HepG2 (cell line): ENCODE data around the gene AHCY. TPM values are rescaled to one million over a fixed set of nuclear protein-coding genes. Genes with fewer than 3 reads are reported as not detected.
A peak's percentile ranks its signal among the peaks of the same experiment; 100 is the strongest.

Experiments
- BHLHE40 ChIP-seq: IDR thresholded peaks from 2 replicates; pipeline ENCODE4 v1.6.1; 2011; ENCODE audit warnings: low read length, improper control_type of control experiment
- CCAR2 ChIP-seq: fragments of 200-400 bp; formaldehyde crosslinking; optimal IDR thresholded peaks from 2 replicates; pipeline ENCODE3; 2018; ENCODE audit warnings: low read depth, mild to moderate bottlenecking, low read length, moderate library complexity
- ETV6 ChIP-seq: sonication (generic); formaldehyde crosslinking; conservative IDR thresholded peaks from 2 replicates; pipeline ENCODE4 v1.4.0; 2020; ENCODE audit warnings: missing genetic modification reagents
- FUBP1 ChIP-seq: sonication (generic); formaldehyde crosslinking; IDR thresholded peaks from 2 replicates; pipeline ENCODE4 v1.5.1; 2020; ENCODE audit warnings: missing genetic modification reagents, mild to moderate bottlenecking, borderline replicate concordance
- GATAD2A ChIP-seq: IDR thresholded peaks from 2 replicates; pipeline ENCODE4 v1.6.1; 2016
- HDAC6 ChIP-seq: fragments of 200-600 bp; sonication (generic); IDR thresholded peaks from 2 replicates; pipeline ENCODE4 v1.7.0; 2017; ENCODE audit warnings: mild to moderate bottlenecking, antibody characterized with exemption, low read length, low read depth
- HES4 ChIP-seq: sonication (generic); formaldehyde crosslinking; IDR thresholded peaks from 2 replicates; pipeline ENCODE4 v1.9.0; 2021; ENCODE audit warnings: mild to moderate bottlenecking, missing genetic modification reagents, borderline replicate concordance
- HINFP ChIP-seq: sonication (generic); formaldehyde crosslinking; IDR thresholded peaks from 2 replicates; pipeline ENCODE4 v1.4.0; 2020; ENCODE audit warnings: low read depth, mild to moderate bottlenecking, missing genetic modification reagents
- JDP2 ChIP-seq: sonication (generic); formaldehyde crosslinking; IDR thresholded peaks from 2 replicates; pipeline ENCODE4 v1.8.1; 2022; ENCODE audit warnings: missing genetic modification reagents, borderline replicate concordance
- MIXL1 ChIP-seq: IDR thresholded peaks from 2 replicates; pipeline ENCODE4 v1.6.1; 2016
- MYC ChIP-seq: sonication (generic); formaldehyde crosslinking; IDR thresholded peaks from 2 replicates; pipeline ENCODE4 v1.9.0; 2021; ENCODE audit warnings: missing genetic modification reagents, borderline replicate concordance
- PAWR ChIP-seq: sonication (generic); formaldehyde crosslinking; IDR thresholded peaks from 2 replicates; pipeline ENCODE4 v1.4.0; 2020; ENCODE audit warnings: missing genetic modification reagents, mild to moderate bottlenecking, borderline replicate concordance
- POGK ChIP-seq: sonication (generic); formaldehyde crosslinking; conservative IDR thresholded peaks from 2 replicates; pipeline ENCODE4 v1.8.0; 2022; ENCODE audit warnings: mild to moderate bottlenecking, moderate library complexity, missing genetic modification reagents
- RBM39 ChIP-seq: fragments of 200-400 bp; formaldehyde crosslinking; IDR thresholded peaks from one replicate; pipeline ENCODE4 v1.6.1; 2018; ENCODE audit warnings: antibody characterized with exemption, mild to moderate bottlenecking, low read depth, low read length; ENCODE audit not compliant: poor library complexity, severe bottlenecking
- SOX6 ChIP-seq, 2 experiments: fragments of 450-650 bp in 1 of 2; sonication (generic) in 1 of 2; formaldehyde crosslinking in 1 of 2; IDR thresholded peaks; 2 replicates each; pipeline versions ENCODE4 v1.4.0 to v1.6.1; 2017 to 2020; ENCODE audit warnings: antibody characterized with exemption in 1 of 2, mild to moderate bottlenecking in 1 of 2, missing genetic modification reagents in 1 of 2
- SSRP1 ChIP-seq: IDR thresholded peaks from 2 replicates; pipeline ENCODE4 v1.6.1; 2016; ENCODE audit warnings: control low read depth
- ZNF3 ChIP-seq: IDR thresholded peaks from 2 replicates; pipeline ENCODE4 v1.7.0; 2017; ENCODE audit warnings: inconsistent platforms
- ZNF30 ChIP-seq: sonication (generic); formaldehyde crosslinking; IDR thresholded peaks from 2 replicates; pipeline ENCODE4 v1.5.0; 2020; ENCODE audit warnings: mild to moderate bottlenecking, missing genetic modification reagents
- ZNF619 ChIP-seq: sonication (generic); formaldehyde crosslinking; IDR thresholded peaks from 2 replicates; pipeline ENCODE4 v1.4.0; 2020; ENCODE audit warnings: mild to moderate bottlenecking, missing genetic modification reagents
- ZNF660 ChIP-seq: sonication (generic); formaldehyde crosslinking; IDR thresholded peaks from 2 replicates; pipeline ENCODE4 v1.5.1; 2020; ENCODE audit warnings: mild to moderate bottlenecking, low read depth, missing genetic modification reagents, borderline replicate concordance
- ZNF703 ChIP-seq: sonication (generic); formaldehyde crosslinking; IDR thresholded peaks from 2 replicates; pipeline ENCODE4 v1.5.1; 2020; ENCODE audit warnings: missing genetic modification reagents, mild to moderate bottlenecking, moderate library complexity, borderline replicate concordance
- ZNF747 ChIP-seq: sonication (generic); formaldehyde crosslinking; IDR thresholded peaks from 2 replicates; pipeline ENCODE4 v1.8.1; 2023; ENCODE audit warnings: missing genetic modification reagents, mild to moderate bottlenecking, borderline replicate concordance
- ZNF766 ChIP-seq: sonication (generic); formaldehyde crosslinking; IDR thresholded peaks from 2 replicates; pipeline ENCODE4 v1.5.0; 2020; ENCODE audit warnings: missing genetic modification reagents, borderline replicate concordance
- ZNF792 ChIP-seq: IDR thresholded peaks from 2 replicates; pipeline ENCODE4 v1.6.1; 2016
- ZSCAN30 ChIP-seq: sonication (generic); formaldehyde crosslinking; IDR thresholded peaks from 2 replicates; pipeline ENCODE4 v1.5.0; 2020; ENCODE audit warnings: mild to moderate bottlenecking, missing genetic modification reagents
- polyA plus RNA-seq, 8 experiments: library from polyadenylated mRNA; depleted of rRNA in 3 of 8; stranded (reverse) in 7 of 8; unstranded in 1 of 8; fragments of >200 nt; fragmentation: Illumina TruSeq in 4 of 8; extraction: Trizol in 4 of 8; gene quantifications; 2 replicates each; pipeline versions ENCODE4 v1.2.1 to v1.2.3, GENCODE V29; 2011 to 2016; ENCODE audit warnings: low read depth in 4 of 8, missing spikeins in 1 of 8, mixed read lengths in 1 of 8; ENCODE audit not compliant: insufficient read depth in 1 of 8
- total RNA-seq, 5 experiments: library from RNA; depleted of rRNA; stranded (reverse); fragments of >200 nt; fragmentation: Illumina TruSeq; extraction: Trizol; gene quantifications; 2 replicates each; pipeline ENCODE4 v1.2.3, GENCODE V29; 2016; ENCODE audit warnings: low read depth in 1 of 5

The AHCY gene
- total and polyA plus RNA-seq, 2 of the 13 experiments (the other 11 are each of a cell fraction or from before 2014, with no cell fraction given), result 407 to 419 TPM

GRCh38 chr20:34300809-34301586, 2.2 kb downstream of the AHCY start (continued):
- TF ChIP-seq RBM39 (no peak), MYC (CRISPR knock-in tag) (no peak), SOX6 (IDR thresholded peaks at IDR 0.05) (no peak), SOX6 (CRISPR knock-in tag; IDR thresholded peaks at IDR 0.05) (peak; percentile 96), CCAR2 (no peak), BHLHE40 (peak; percentile 88), PAWR (CRISPR knock-in tag) (no peak), ZNF766 (no peak), HINFP (CRISPR knock-in tag) (0 out of 2 replicates have a peak, but pooled peaks have one; percentile 23), ZNF30 (CRISPR knock-in tag) (no peak), HDAC6 (no peak), SSRP1 (no peak), ZSCAN30 (CRISPR knock-in tag) (no peak), ZNF3 (CRISPR knock-in tag) (no peak), ZNF660 (no peak), ETV6 (CRISPR knock-in tag) (no peak), JDP2 (no peak), ZNF747 (CRISPR knock-in tag) (no peak), ZNF792 (CRISPR knock-in tag) (no peak), FUBP1 (CRISPR knock-in tag) (no peak), GATAD2A (peak; percentile 83), HES4 (CRISPR knock-in tag) (no peak), ZNF619 (CRISPR knock-in tag) (peak; percentile 46), ZNF703 (no peak), MIXL1 (CRISPR knock-in tag) (no peak), POGK (no peak)
